PFSK-1 (cell line): ENCODE measurements around the gene TTR. TPM values are rescaled to one million over a fixed set of nuclear protein-coding genes. Genes with fewer than 3 reads are reported as not detected.

ENCODE experiments used
- FOXP2 ChIP-seq: optimal IDR thresholded peaks from 2 replicates; pipeline ENCODE3; 2011; ENCODE audit warnings: borderline replicate concordance, control low read depth, inconsistent platforms; ENCODE audit not compliant: insufficient read depth; ENCODE audit errors: extremely low read length, extremely low read depth
- POLR2AphosphoS5 ChIP-seq: IDR thresholded peaks from 2 replicates; pipeline ENCODE4 v1.6.1; 2012; ENCODE audit warnings: low read depth, mild to moderate bottlenecking, control low read depth, low read length, moderate library complexity
- SIN3A ChIP-seq: IDR thresholded peaks from 2 replicates; pipeline ENCODE4 v1.6.1; 2012; ENCODE audit warnings: mild to moderate bottlenecking, low read length, moderate library complexity, borderline replicate concordance; ENCODE audit not compliant: insufficient read depth
- TAF1 ChIP-seq: IDR thresholded peaks from 2 replicates; pipeline ENCODE4 v1.6.1; 2012; ENCODE audit warnings: low read length, control low read depth, borderline replicate concordance; ENCODE audit not compliant: insufficient read depth
- polyA plus RNA-seq: library from polyadenylated mRNA; unstranded; fragments of >200 nt; gene quantifications from one replicate; pipeline ENCODE4 v1.2.1, GENCODE V29; 2012; ENCODE audit warnings: low read depth, missing spikeins; ENCODE audit not compliant: insufficient read length
- TF ChIP-seq, protein P1 (sequence below), 2 experiments: IDR thresholded peaks; 2 replicates each; pipeline versions ENCODE4 v1.6.1 to v1.8.0; 2011 to 2012; ENCODE audit warnings: low read depth in 2 of 2, low read length in 2 of 2, control low read depth in 1 of 2, inconsistent platforms in 1 of 2, mild to moderate bottlenecking in 1 of 2, moderate library complexity in 1 of 2; ENCODE audit not compliant: insufficient read depth in 1 of 2

Gene TTR
- polyA plus RNA-seq = not detected

DNA sequence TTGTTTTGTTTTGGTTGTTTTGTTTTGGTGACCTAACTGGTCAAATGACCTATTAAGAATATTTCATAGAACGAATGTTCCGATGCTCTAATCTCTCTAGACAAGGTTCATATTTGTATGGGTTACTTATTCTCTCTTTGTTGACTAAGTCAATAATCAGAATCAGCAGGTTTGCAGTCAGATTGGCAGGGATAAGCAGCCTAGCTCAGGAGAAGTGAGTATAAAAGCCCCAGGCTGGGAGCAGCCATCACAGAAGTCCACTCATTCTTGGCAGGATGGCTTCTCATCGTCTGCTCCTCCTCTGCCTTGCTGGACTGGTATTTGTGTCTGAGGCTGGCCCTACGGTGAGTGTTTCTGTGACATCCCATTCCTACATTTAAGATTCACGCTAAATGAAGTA is at the start of gene TTR:
TTR (plus strand) TSS at position 250 of the 400 bp plus-strand sequence; CDS start at position 276, 26 bp downstream.
- TF ChIP-seq TAF1 (no peak), SIN3A (no peak), POLR2AphosphoS5 (no peak), FOXP2 (no peak)
- TF ChIP-seq, protein P1, sequence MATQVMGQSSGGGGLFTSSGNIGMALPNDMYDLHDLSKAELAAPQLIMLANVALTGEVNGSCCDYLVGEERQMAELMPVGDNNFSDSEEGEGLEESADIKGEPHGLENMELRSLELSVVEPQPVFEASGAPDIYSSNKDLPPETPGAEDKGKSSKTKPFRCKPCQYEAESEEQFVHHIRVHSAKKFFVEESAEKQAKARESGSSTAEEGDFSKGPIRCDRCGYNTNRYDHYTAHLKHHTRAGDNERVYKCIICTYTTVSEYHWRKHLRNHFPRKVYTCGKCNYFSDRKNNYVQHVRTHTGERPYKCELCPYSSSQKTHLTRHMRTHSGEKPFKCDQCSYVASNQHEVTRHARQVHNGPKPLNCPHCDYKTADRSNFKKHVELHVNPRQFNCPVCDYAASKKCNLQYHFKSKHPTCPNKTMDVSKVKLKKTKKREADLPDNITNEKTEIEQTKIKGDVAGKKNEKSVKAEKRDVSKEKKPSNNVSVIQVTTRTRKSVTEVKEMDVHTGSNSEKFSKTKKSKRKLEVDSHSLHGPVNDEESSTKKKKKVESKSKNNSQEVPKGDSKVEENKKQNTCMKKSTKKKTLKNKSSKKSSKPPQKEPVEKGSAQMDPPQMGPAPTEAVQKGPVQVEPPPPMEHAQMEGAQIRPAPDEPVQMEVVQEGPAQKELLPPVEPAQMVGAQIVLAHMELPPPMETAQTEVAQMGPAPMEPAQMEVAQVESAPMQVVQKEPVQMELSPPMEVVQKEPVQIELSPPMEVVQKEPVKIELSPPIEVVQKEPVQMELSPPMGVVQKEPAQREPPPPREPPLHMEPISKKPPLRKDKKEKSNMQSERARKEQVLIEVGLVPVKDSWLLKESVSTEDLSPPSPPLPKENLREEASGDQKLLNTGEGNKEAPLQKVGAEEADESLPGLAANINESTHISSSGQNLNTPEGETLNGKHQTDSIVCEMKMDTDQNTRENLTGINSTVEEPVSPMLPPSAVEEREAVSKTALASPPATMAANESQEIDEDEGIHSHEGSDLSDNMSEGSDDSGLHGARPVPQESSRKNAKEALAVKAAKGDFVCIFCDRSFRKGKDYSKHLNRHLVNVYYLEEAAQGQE (IDR thresholded peaks at IDR 0.05; ENCODE audit: insufficient read depth in 1 of 2, low read depth in 2 of 2, low read length in 2 of 2) = no peak

DNA sequence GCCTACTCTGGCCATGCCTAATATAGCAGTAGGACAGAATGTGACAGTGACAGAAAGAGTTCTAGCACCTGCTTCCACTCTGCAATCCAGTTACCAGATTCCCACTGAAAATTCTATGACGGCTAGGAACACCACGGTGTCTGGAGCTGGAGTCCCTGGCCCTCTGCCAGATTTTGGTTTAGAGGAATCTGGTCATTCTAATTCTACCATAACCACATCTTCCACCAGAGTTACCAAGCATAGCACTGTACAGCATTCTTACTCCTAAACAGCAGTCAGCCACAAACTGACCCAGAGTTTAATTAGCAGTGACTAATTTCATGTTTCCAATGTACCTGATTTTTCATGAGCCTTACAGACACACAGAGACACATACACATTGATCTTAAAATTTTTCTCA is 45.2 kb upstream of the TTR start:
- no peak for TF ChIP-seq POLR2AphosphoS5
- TF ChIP-seq, protein P1 (IDR thresholded peaks at IDR 0.05; ENCODE audit: insufficient read depth in 1 of 2, low read depth in 2 of 2, low read length in 2 of 2) = no peak
- TF ChIP-seq SIN3A = no peak
- no peak for TF ChIP-seq TAF1
- no peak for TF ChIP-seq FOXP2

DNA sequence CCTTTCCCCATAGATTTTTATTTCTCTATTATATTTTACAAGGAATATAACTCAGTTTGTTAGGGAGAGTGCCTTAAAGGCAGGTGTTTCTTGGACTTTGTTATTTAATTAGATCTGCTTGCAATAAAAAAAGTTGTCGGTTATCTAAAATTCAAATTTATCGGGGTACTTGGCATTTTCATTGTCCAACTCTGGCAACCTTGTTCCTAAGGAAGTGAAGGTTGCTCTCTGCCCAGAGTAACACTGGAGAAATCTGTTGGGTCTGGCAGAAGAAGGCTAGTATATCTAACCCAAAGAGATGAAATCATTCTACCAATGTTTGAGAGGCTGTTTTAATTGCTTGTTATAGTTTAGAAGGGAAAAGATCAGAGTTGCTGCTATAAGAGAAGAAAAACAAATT is 42.8 kb upstream of the TTR start:
- TF ChIP-seq, protein P1 (IDR thresholded peaks at IDR 0.05; ENCODE audit: insufficient read depth in 1 of 2, low read depth in 2 of 2, low read length in 2 of 2) = no peak
- TF ChIP-seq TAF1 (no peak), FOXP2 (no peak), SIN3A (no peak), POLR2AphosphoS5 (no peak)

DNA sequence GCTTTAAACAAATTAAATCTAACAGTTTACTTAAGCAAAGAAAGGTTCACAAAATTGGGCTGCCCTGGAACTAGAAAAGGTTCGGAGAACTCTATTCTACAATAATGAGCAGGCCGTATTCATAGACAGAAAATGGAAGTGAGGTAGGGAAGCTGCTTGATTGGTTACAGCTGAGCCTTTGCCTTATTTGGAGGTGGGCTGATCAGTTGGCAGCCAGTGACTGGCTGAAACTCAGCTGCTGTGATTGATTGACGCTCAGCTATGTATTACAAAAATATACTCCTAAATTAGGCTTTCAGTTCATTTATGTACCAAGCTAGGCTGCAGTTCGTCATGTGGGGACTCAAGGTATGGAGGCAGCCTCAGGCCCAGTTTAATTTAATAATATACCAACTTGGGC is 42.3 kb upstream of the TTR start:
- no peak for TF ChIP-seq SIN3A

DNA sequence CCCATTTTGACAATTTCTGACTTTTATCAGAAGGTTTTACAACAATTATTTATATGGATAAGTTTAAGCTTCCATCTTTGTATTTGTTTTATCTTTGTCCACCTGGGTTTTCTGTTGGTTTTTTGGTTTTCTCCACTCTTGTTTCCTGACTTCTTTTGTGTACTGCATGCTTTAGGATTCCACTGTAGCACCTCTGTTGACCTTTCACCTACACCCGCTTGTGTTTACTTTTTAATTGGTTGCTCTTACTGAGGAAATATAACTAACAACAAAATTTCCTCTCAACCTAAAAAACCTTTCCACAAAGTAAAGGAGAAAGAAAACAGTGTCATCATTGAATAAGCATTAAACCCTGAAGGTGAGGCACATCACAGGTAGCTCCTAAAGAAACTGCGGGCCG is 39.8 kb upstream of the TTR start:
- TF ChIP-seq POLR2AphosphoS5 = no peak
- TF ChIP-seq SIN3A = no peak
- TF ChIP-seq, protein P1 (IDR thresholded peaks at IDR 0.05; ENCODE audit: insufficient read depth in 1 of 2, low read depth in 2 of 2, low read length in 2 of 2) = no peak
- no peak for TF ChIP-seq FOXP2
- TF ChIP-seq TAF1 = no peak
